HG02642 (cell line): ENCODE results near the gene ZNF562.

Experiments
- ATAC-seq: cut with Tn5 transposase; IDR thresholded peaks from one replicate; pipeline ENCODE4 v1.9.1; 2021; ENCODE audit warnings: mild to moderate bottlenecking; ENCODE audit not compliant: unreplicated experiment, poor library complexity

The ZNF562 gene

DNA sequence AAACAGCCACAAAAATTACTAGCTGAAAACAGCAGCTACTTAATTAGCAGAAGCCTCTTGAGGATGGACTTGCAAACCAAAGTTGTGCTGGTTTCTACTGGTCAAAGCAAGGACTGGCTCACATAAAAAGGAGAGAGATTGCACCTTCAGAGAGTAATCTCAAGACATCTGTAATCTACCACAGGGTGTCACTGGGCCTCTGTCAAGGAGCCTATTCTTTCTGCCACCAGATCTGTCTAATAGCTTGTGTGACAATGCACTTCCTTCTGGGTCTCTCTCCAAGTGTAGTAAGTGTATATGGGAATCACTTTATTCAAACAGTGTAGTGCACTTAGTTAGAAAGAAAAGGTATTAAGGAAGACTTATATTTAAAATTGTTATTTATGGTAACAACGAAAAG is 29.4 kb downstream of the ZNF562 start:
- ATAC-seq, result no peak

DNA sequence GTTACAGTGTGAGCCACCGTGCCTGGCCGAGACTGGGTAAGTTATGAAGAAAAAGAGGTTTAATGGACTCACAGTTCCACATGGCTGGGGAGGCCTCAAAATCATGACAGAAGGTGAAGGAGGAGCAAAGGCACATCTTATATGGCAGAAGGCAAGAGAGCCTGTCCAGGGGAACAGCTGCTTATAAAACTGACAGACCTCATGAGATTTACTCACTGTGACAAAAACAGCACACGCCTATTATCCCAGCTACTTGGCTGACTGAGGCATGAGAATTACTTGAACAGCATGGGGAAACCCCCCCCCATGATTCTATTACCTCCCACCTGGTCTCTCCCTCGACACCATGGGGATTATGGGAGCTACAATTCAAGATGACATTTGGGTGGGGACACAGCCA is 30.4 kb downstream of the ZNF562 start:
- ATAC-seq, result no peak

DNA sequence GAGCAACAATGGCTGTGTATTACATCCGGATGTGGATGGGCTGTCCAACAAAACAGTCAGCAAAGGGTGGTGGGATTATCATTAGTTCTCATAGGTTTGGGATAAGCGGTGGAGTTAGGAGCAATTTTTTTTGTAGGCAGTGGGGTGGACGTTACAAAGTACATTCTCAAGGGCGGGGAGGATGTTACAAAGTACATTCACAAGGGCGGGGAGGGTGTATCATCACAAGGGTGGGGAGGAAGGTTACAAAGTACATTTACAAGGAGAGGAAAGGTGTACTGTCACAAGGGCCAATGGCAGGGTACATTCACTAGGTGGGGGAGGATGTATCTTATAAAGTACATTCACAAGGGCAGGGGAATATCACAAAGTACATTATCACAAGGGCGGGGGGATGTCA is 33.1 kb downstream of the ZNF562 start:
- no peak for ATAC-seq

DNA sequence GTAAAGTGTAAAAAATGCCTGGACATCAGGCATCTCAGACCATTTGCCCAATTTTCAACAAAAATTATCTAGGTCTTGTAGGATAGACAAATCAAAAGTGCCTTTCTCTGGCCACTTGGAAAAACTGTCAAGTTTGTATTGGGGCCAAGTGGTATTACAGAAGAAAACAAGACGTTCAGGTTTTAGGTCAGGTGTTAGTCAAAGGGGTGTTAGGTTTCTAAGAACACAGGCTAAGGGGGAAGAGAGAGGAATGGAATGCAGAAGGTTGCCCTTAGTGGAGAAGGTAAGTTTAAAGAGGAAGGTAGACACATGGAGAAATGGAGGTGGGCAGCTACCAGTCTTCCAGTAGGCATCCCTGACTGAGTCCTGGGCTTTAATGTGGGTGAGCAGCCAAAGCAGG is 33.9 kb downstream of the ZNF562 start:
- no peak for ATAC-seq

DNA sequence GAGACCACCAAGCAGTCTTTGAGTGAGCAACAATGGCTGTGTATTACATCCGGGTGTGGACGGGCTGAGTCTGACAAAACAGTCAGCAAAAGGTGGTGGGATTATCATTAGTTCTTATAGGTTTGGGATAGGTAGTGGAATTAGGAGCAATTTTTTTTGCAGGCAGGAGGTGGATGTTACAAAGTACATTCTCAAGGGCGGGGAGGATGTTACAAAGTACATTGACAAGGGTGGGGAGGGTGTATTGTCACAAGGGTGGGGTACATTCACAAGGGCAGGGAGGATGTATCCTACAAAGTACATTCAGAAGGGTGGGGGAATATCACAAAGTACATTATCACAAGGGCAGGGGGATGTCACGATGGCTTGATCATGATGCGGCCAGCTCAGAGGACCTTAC is 38.9 kb downstream of the ZNF562 start:
- no peak for ATAC-seq

DNA sequence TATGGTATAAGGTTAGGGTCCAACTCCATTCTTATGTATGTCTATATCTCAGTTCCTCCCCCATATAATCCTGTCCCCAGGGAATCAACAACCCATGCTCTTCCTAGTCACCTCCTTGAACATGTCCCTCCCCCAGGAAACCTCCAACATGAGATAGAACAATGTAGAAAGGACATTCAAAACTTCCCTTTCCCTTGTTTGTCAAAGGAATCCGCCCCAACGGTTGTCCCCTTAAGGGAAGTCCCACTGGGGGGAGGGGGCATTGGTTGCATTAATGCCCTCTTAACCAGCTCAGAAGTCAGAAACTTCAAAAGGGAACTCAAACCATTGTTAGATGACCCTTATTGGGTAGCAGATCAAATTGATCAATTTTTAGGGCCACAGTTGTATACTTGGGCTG is 47.0 kb downstream of the ZNF562 start:
- ATAC-seq, result no peak

DNA sequence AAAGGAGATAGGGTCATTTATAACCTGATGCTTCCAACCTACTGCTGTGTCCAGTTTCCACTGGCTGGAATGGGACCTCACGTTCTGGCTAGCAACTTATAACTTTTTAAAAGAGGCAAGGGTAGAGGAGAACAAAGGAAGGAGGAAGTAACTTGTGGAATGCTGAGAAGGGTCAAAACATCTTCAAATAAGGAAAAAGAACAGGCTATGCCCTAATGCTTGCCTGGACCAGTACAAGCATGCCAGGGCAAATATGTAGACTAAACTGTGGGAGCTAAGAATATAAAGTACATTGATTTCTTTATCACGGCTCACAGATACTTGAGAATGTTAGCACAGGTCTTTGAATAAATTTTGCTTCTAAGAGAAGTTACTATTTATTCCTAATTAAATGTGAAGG is 52.4 kb downstream of the ZNF562 start:
- no peak for ATAC-seq

DNA sequence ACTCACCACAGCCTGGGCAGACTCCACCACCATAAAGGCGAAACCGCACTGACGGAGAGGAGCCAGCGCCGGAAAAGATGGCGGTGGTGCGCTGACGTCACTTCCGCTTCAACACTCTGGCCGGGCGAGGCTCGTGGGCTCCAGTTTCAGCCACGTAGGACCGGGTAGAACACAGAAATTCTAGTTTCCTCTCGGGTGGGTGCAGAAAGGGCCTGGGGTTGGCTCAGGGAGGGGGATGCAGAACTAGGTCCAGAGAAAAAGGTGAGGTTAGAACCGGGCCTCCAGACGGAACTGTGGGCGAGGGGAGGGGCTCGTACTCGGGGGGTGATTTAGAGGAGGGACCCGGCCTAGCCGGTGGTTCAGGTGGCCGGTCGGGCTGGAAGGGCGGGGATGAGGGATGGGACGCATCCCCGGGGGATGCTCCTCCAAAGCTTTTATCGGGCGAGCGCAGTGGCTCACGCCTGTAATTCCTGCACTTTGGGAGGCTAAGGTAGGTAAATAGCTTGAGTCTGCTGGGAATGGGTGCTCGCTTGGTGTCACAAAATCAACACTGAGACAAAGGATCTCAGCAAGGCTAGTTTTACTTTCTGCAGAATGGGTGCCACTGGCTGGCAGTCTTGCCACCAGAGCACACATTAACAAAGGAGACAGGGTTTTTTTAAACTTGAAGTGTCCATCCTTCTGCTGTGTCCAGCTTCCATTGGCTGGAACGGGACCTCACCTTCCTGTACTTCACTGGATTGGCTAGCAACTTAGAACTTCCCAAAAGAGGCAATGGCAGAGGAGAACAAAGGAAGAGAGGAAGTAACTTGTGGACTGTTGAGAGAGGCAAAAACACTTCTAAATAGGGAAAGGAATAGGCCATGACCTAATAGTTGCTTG is 53.5 kb downstream of the ZNF562 start, which contains the start of gene ZNF561:
Gene ZNF561, minus strand, starts transcription at position 77 of the 882 bp plus-strand sequence. CDS start 1,776 bp downstream, outside the sequence.
- peak; percentile 90 for ATAC-seq

DNA sequence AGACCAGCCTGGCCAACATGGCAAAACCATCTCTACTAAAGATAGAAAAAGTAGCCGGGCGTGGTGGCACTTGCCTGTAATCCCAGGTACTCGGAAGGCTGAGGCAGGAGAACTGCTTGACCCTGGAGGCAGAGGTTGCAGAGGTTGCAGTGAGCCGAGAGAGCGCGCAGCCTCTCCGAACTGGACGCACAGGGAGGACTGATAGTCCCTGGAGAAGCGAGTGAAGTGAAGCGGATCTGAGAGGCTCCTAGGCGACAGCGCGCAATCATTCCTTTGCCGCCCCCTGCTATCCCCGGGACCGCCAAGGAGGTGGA is 54.1 kb downstream of the ZNF562 start:
- ATAC-seq, result no peak

DNA sequence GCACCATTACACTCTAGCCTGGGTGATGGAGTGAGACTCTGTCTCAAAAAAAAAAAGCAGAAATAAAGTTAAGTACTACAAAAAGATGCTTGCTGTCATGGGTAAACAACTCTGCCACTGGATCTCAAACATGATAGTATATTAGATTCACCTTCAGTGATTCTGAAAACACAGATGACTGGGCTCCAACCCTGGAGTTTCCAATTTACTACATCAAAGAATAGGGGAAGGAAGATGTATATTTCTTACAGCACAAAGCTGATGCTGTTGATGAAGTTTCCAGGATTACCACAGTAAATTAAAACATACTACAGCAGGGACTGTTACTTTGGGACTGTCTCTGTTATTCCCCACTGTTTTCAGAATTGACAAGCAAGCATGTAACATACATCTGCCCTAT is 59.1 kb downstream of the ZNF562 start:
- no peak for ATAC-seq

DNA sequence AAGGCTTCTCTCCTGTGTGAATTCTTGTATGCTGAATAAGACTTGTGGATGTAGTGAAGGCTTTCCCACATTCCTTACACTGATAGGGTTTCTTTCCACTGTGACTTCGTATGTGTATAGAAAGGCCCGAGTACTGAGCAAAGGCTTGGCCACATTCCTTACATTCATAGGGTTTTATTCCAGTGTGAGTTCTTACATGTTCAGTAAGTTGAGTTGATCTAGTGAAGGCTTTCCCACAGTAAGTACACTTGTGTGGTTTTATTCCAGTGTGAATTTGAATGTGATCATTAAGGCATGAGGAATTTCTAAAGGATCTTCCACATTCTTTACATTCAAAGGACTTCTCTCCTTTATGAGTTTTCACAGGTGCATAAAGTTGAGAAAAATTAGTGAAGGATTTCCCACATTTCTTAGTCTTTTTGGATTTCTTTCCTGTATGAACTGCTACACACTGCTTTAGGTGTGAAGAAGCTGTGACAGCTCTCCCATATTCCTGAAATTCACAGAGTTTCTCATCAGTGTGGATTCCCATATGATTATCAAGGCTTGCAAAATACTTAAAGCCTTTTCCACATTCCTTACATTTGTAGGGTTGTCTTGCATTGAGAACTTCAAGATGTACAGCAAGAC is 64.3 kb downstream of the ZNF562 start:
- ATAC-seq, result no peak

DNA sequence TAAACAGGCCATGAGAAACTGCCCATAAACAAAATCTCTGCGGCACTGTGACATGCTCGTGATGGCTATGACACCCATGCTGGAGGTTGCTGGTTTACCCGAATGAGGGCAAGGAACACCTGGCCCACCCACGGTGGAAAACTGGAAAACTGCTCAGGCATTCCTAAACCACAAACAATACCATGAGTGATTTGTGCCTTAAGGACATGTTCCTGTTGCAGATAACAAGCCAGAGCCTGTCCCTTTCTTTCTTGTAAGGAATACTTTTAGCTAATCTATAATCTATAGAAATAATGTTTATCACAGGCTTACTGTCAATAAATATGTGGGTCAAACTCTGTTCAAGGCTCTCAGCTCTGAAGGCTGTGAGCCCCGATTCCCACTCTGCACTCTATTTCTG is 66.0 kb downstream of the ZNF562 start:
- ATAC-seq, result no peak

DNA sequence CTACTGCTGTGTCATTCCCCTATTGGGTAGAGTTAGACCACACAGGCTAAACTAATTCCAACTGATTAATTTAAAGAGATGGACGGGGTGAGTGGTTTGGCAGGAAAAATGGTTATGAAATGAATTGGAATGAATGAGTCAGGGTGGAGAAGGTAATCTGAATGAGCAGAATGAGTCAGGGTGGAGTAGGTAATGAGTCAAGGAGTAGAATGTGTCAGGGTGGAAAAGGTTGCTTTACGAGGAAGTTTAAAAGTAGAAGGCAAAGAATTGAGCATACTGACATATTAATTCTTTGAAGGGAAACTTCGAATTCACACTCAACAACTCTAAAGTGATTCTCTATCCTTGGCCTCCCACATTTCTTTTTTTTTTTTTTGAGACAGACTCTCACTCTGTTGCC is 77.9 kb downstream of the ZNF562 start:
- ATAC-seq, result no peak
